Memory B cell (primary cell): ENCODE measurements around the gene RPL37A.
A peak's percentile ranks its signal among the peaks of the same experiment; 100 is the strongest.
"Not testable (repeated sequence)": the region's sequence is repeated elsewhere in the genome, so short reads cannot be mapped to it uniquely, and the experiment has no call there.

Experiments used
- ATAC-seq: fragments of 150-1000 bp; cut with Tn5 transposase; 2 replicates; pipeline ENCODE4 v1.10.0; 2021; ENCODE audit warnings: low read depth, mild to moderate bottlenecking, moderate library complexity
- DNase-seq, 2 donors: peaks; one replicate each; pipeline ENCODE4 v3.0.0; 2022; ENCODE audit warnings: low spot score in 2 of 2
- H3K27ac Mint-ChIP-seq: one replicate; pipeline ENCODE4 v1.8.0; 2022; ENCODE audit warnings: mild to moderate bottlenecking, moderate library complexity, mixed read lengths
- H3K27me3 Mint-ChIP-seq: one replicate; pipeline ENCODE4 v1.8.0; 2022; ENCODE audit warnings: mixed read lengths
- H3K36me3 Mint-ChIP-seq: one replicate; pipeline ENCODE4 v1.8.0; 2022; ENCODE audit warnings: mild to moderate bottlenecking, mixed read lengths
- H3K4me1 Mint-ChIP-seq: one replicate; pipeline ENCODE4 v1.8.0; 2022; ENCODE audit warnings: mixed read lengths
- H3K4me3 Mint-ChIP-seq: one replicate; pipeline ENCODE4 v1.8.0; 2022; ENCODE audit warnings: mild to moderate bottlenecking, moderate library complexity, mixed read lengths
- H3K9me3 Mint-ChIP-seq: one replicate; pipeline ENCODE4 v1.8.0; 2022; ENCODE audit warnings: mixed read lengths

RPL37A gene

DNA sequence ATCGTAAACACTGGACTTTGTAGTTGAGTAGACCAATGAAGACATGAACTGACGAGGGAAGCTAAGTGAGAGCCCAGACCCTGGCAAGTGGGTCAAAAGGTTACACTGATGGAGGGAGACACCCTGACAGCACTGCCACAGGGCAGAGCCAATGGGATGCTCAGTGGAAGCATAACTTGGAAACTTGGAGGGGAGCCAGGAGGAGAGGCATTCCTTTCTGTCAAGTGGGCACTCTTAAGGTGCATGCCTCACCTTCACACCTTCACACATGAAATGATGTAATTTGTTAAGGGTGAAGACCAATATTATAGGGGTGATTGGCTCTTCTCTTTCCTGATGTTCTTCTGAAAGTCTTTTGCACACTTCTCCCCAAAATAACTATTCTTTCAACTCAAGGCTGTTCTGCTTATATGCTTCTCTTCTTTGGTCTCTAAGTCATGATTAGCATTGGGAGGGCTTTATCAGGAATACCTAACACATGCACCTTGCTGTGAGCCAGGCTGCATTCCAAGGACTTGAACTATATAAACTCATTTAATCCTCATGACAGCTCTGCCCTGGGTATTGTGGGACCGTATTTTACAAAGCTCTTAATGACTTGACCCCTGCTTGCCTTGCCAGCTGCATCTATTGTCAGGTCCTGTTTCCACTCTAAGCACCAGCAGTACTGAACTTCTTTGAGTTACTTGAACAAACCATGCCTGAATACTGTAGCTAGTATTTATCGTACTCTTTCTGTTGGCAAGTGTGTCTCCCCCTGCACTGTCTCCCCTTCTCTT lies 19.0 kb downstream of the RPL37A start:
- no peak for ATAC-seq
- Mint-ChIP-seq H3K27ac (no peak overlapping the region), H3K9me3 (no peaks in the 10 kb centered on the region)

DNA sequence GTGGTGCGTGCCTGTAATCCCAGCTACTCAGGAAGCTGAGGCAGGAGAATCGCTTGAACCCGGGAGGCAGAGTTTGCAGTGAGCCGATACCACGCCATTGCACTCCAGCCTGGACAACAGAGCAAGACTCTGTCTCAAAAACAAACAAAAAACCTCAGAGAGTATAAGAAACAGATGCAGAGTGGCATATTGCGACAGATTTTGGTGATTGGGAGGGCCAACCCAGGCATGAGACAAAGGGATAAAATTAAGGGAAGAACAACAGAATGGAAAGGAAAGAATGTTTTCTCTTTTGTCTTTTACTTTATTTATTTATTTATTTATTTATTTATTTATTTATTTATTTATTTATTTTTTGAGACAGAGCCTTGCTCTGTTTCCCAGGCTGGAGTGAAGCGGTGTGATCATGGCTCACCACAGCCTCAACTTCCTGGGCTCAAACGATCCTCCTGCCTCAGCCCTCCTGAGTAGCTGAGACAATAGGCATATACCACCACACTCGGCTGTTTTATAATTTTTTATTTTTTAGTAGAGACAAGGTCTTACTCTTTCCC lies 20.0 kb downstream of the RPL37A start:
- H3K27ac Mint-ChIP-seq, H3K27me3 Mint-ChIP-seq, H3K4me1 Mint-ChIP-seq, H3K36me3 Mint-ChIP-seq, H3K4me3 Mint-ChIP-seq, DNase-seq, H3K9me3 Mint-ChIP-seq, ATAC-seq: not testable (repeated sequence)

More for the DNA sequence above, 19.0 kb downstream of the RPL37A start:
- no peaks in the 10 kb centered on the region for H3K36me3 Mint-ChIP-seq
- H3K27me3 Mint-ChIP-seq: no peaks in the 10 kb centered on the region
- H3K4me1 Mint-ChIP-seq: peaks cover 2% of the 10 kb centered on the region
- DNase-seq: no peak
- no peak overlapping the region for H3K4me3 Mint-ChIP-seq

GRCh38 chr2:216519154-216519762 lies 20.6 kb downstream of the RPL37A start:
- peaks cover under 1% of the 10 kb centered on the region for H3K36me3 Mint-ChIP-seq
- DNase-seq (peak; percentile 15 to 22), ATAC-seq (peak; percentile 43)
- H3K27ac Mint-ChIP-seq: no peak overlapping the region
- H3K4me3 Mint-ChIP-seq: no peak overlapping the region
- H3K4me1 Mint-ChIP-seq: peaks cover under 1% of the 10 kb centered on the region
- no peaks in the 10 kb centered on the region for H3K9me3 Mint-ChIP-seq
- H3K27me3 Mint-ChIP-seq: no peaks in the 10 kb centered on the region

DNA sequence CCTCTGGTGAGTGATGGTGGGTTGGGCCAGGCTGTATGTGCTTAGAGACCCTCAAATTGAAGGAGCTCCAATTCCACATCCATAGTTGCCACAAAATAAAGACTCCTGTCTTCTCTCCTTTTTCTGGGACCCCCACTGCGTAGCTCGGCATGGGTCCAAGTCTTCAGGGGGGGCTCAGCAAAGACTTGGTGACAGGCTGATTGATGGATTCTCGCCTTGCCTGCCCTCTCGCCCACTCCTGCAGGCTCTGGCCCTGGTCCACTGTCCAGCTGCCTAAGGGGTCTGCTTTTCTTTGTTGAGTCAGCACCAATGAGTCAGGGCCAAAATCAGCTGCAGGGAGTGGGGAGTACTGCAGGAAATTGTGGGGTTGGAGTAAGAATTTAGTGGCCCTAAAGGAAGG lies 21.5 kb downstream of the RPL37A start:
- no peak for ATAC-seq
- Mint-ChIP-seq H3K4me3 (no peak overlapping the region), H3K4me1 (no peaks in the 10 kb centered on the region)

DNA sequence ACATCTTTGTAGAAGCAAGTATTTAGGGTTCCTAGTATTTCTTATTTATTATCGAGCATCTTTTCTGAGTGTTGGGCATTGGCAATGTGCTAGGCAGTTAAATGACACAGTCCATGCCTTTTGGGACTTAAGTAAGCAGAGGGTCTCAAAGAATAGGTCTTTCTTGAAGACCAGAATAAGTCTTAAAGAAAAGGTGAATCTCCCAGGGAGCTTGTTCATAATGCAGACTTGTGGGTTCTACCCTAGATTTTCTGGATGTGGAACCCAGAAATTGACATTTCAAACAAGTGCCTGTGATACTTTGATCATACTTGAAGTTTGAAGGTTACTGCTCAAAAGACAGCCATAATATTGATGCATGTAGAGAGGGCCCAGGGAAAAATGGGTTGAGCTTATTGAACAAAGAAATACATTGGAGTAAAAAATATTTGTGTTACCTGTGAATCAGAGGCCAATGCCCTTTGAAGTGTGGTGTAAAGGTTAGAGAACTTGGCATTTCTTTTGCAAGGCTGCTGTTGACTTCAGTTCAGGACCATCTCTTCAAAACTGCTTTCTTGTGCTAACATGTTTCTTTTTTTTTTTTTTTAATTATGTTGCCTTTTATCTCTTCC lies 24.4 kb downstream of the RPL37A start:
- no peak for ATAC-seq
- Mint-ChIP-seq H3K36me3 (peaks cover 3% of the 10 kb centered on the region), H3K4me1 (no peaks in the 10 kb centered on the region), H3K9me3 (no peaks in the 10 kb centered on the region), H3K27me3 (peaks cover 3% of the 10 kb centered on the region), H3K4me3 (no peak overlapping the region), H3K27ac (no peak overlapping the region)
- DNase-seq: no peak

More for the DNA sequence above, 21.5 kb downstream of the RPL37A start:
- peaks cover 3% of the 10 kb centered on the region for H3K36me3 Mint-ChIP-seq
- DNase-seq: no peak
- no peak overlapping the region for H3K27ac Mint-ChIP-seq
- no peaks in the 10 kb centered on the region for H3K27me3 Mint-ChIP-seq
- H3K9me3 Mint-ChIP-seq: no peaks in the 10 kb centered on the region

DNA sequence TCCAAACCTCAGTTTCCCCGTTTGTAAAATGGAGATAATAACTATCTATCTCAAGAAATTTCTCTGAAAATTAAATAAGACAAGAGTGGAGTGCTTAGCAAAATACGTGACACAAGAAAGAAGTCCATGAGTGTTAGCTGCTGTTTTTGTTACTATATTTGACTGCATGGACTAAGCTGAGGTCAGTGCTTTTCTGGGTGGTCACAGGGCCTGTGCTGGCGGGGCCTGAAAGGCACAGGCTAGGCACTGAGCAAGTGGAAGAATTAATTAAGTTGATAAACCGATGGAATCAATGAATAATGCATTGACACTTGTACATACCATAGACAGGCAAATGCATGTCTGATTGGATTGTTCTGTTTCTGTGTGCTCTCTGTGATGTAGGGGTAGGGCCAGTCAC lies 27.3 kb downstream of the RPL37A start:
- no peaks in the 10 kb centered on the region for H3K4me1 Mint-ChIP-seq
- peaks cover 3% of the 10 kb centered on the region for H3K36me3 Mint-ChIP-seq
- no peak for DNase-seq
- no peak overlapping the region for H3K27ac Mint-ChIP-seq
- H3K9me3 Mint-ChIP-seq: no peaks in the 10 kb centered on the region
- H3K27me3 Mint-ChIP-seq: peaks cover 3% of the 10 kb centered on the region
- ATAC-seq: no peak
- H3K4me3 Mint-ChIP-seq: no peak overlapping the region

DNA sequence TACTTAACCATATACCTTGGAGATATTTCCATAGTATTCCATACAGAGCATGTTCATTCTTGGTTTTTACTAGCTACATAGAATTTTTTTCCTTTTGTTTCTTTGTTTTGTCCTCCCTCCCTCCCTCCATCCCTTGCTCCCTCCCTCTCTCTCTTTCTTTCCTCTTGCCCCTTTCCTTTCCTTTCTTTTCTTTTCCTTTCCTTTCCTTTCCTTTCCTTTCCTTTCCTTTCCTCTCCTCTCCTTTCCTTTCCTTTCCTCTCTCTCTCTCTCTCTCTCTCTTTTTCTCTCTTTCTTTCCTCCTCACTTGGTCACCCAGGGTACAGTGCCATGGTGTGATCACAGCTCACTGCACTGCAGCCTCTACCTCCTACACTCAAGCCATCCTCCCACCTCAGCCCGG lies 28.3 kb downstream of the RPL37A start:
- peaks cover 3% of the 10 kb centered on the region for H3K27me3 Mint-ChIP-seq
- no peak overlapping the region for H3K4me3 Mint-ChIP-seq
- DNase-seq (no peak), ATAC-seq (no peak)
- H3K4me1 Mint-ChIP-seq: no peaks in the 10 kb centered on the region
- no peaks in the 10 kb centered on the region for H3K9me3 Mint-ChIP-seq
- no peak overlapping the region for H3K27ac Mint-ChIP-seq
- peaks cover 3% of the 10 kb centered on the region for H3K36me3 Mint-ChIP-seq

GRCh38 chr2:216527600-216527999 lies 29.0 kb downstream of the RPL37A start:
- Mint-ChIP-seq H3K4me3 (no peak overlapping the region), H3K4me1 (no peaks in the 10 kb centered on the region), H3K27me3 (peaks cover 3% of the 10 kb centered on the region), H3K36me3 (peaks cover 3% of the 10 kb centered on the region), H3K27ac (no peak overlapping the region), H3K9me3 (no peaks in the 10 kb centered on the region)
- no peak for DNase-seq
- ATAC-seq: no peak

GRCh38 chr2:216532562-216532961 lies 33.9 kb downstream of the RPL37A start:
- no peak for DNase-seq
- Mint-ChIP-seq H3K27ac (no peak overlapping the region), H3K4me1 (no peaks in the 10 kb centered on the region), H3K9me3 (no peaks in the 10 kb centered on the region), H3K36me3 (no peaks in the 10 kb centered on the region), H3K4me3 (no peak overlapping the region), H3K27me3 (peaks cover 5% of the 10 kb centered on the region)
- ATAC-seq: no peak

GRCh38 chr2:216533609-216534008 lies 35.0 kb downstream of the RPL37A start:
- H3K9me3 Mint-ChIP-seq: no peaks in the 10 kb centered on the region
- no peak for ATAC-seq
- H3K27ac Mint-ChIP-seq: no peak overlapping the region
- no peaks in the 10 kb centered on the region for H3K4me1 Mint-ChIP-seq
- H3K4me3 Mint-ChIP-seq: no peak overlapping the region
- DNase-seq: no peak
- peaks cover 6% of the 10 kb centered on the region for H3K27me3 Mint-ChIP-seq
- H3K36me3 Mint-ChIP-seq: no peaks in the 10 kb centered on the region

DNA sequence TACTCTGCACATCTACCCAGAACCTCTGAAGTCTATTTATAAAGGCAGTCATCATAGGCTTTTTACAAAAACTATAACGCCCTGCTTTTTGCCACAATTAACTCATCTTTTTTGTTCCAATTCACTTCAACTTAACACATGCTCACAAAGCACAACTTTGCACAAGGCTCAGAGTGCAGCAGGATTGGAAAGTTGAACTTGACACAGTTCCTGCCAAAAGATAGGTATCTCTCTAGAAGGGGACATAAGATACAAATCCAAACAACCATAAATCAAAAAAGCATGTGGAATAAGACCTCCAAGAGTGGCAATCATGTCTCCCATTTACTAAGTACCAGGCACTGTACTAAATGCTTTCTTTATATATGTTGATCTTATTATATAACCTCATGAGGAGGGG lies 36.2 kb downstream of the RPL37A start:
- H3K27ac Mint-ChIP-seq: no peak overlapping the region

GRCh38 chr2:216535454-216535995 lies 36.9 kb downstream of the RPL37A start:
- Mint-ChIP-seq H3K27ac (no peak overlapping the region), H3K9me3 (peaks cover 1% of the 10 kb centered on the region), H3K4me3 (no peak overlapping the region), H3K36me3 (no peaks in the 10 kb centered on the region), H3K27me3 (peaks cover 8% of the 10 kb centered on the region), H3K4me1 (no peaks in the 10 kb centered on the region)
- ATAC-seq (no peak), DNase-seq (no peak)

More for the DNA sequence above, 36.2 kb downstream of the RPL37A start:
- Mint-ChIP-seq H3K9me3 (peaks cover 1% of the 10 kb centered on the region), H3K36me3 (no peaks in the 10 kb centered on the region), H3K4me3 (no peak overlapping the region), H3K4me1 (no peaks in the 10 kb centered on the region), H3K27me3 (peaks cover 6% of the 10 kb centered on the region)
- no peak for DNase-seq
- no peak for ATAC-seq

DNA sequence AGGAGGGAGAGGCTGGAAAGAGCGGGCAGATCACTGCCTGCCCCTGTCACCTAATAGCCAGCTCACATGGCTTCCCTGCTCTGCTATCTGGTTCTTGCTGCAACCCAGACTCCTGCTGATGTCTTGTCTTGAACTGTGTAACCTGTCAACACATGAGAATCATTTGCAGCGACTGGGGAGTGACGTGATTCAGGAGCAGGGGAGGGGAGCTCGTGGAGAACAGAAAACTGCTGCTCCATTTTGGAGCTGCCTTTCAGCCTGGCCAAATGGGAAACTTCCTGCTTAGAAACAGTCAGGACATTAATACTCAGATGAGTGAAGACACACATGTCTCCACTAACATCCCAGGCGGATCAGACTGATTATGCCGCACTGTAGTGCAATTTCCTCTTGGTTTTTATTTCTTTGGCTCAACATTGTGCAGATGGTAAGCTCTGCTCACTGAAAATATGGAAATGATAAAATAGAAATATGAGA lies 38.1 kb downstream of the RPL37A start:
- peaks cover 1% of the 10 kb centered on the region for H3K9me3 Mint-ChIP-seq
- peaks cover 8% of the 10 kb centered on the region for H3K27me3 Mint-ChIP-seq
- no peaks in the 10 kb centered on the region for H3K4me1 Mint-ChIP-seq
- DNase-seq (no peak), ATAC-seq (no peak)
- no peak overlapping the region for H3K27ac Mint-ChIP-seq
- H3K4me3 Mint-ChIP-seq: no peak overlapping the region
- H3K36me3 Mint-ChIP-seq: no peaks in the 10 kb centered on the region

DNA sequence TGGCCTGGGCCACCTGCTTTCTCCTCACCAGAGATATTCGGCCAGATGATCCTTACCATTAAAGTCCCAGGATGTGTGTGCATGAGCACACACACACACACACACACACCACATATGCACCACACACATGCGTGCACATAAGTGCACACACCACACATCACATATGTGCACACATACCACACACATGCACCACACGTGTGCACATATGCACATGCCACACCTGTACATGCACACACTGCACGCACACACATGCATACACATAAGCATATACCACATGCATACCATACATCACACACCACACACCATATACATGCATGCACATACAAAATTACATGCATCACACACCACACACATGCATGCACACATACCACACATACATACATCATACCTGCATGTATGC lies 38.7 kb downstream of the RPL37A start:
- H3K27me3 Mint-ChIP-seq: peaks cover 8% of the 10 kb centered on the region
- DNase-seq: no peak
- H3K9me3 Mint-ChIP-seq: peaks cover 1% of the 10 kb centered on the region
- H3K4me3 Mint-ChIP-seq: no peak overlapping the region
- no peak for ATAC-seq
- H3K36me3 Mint-ChIP-seq: no peaks in the 10 kb centered on the region
- H3K4me1 Mint-ChIP-seq: no peaks in the 10 kb centered on the region
- no peak overlapping the region for H3K27ac Mint-ChIP-seq
